ENCODE measurements around the gene NKAP. TPM values are rescaled to one million over a fixed set of nuclear protein-coding genes. Genes with fewer than 3 reads are reported as not detected.
A peak's percentile ranks its signal among the peaks of the same experiment; 100 is the strongest.
"Not testable (repeated sequence)": the region's sequence is repeated elsewhere in the genome, so short reads cannot be mapped to it uniquely, and the experiment has no call there.

Gene NKAP
- 10 to 100 TPM; 12.3 to 18.2 (median 15.9) TPM for polyA plus RNA-seq (ENCODE audit: insufficient read length in 4 of 4)

- peak; percentile 70 to 86 (median 72) for DNase-seq (ENCODE audit: low read depth in 4 of 4, low spot score in 2 of 4)
These were observed at the start of gene NKAP for GRCh38 chrX:119943185-119943988. Gene NKAP (minus strand): TSS chrX:119943751. CDS start chrX:119943605, 146 bp downstream.

- no peak for DNase-seq (ENCODE audit: low read depth in 4 of 4, low spot score in 2 of 4)
These were observed 47.6 kb upstream of the NKAP start for GRCh38 chrX:119991005-119991787.

GRCh38 chrX:119990556-119991004 is 47.0 kb upstream of the NKAP start:
- DNase-seq (ENCODE audit: low read depth in 4 of 4, low spot score in 2 of 4), result no peak

GRCh38 chrX:119989905-119990555 is 46.5 kb upstream of the NKAP start:
- DNase-seq (ENCODE audit: low read depth in 4 of 4, low spot score in 2 of 4), result no peak

GRCh38 chrX:119986203-119986602 is 42.7 kb upstream of the NKAP start:
- no peak for DNase-seq (ENCODE audit: low read depth in 4 of 4, low spot score in 2 of 4)

- no peak for DNase-seq (ENCODE audit: low read depth in 4 of 4, low spot score in 2 of 4)
These were observed 41.1 kb upstream of the NKAP start for GRCh38 chrX:119984652-119985051.

- DNase-seq (ENCODE audit: low read depth in 4 of 4, low spot score in 2 of 4), result no peak
These were observed 39.9 kb upstream of the NKAP start for GRCh38 chrX:119983494-119983893.

GRCh38 chrX:119982145-119982544 is 38.6 kb upstream of the NKAP start:
- no peak for DNase-seq (ENCODE audit: low read depth in 4 of 4, low spot score in 2 of 4)

- no peak for DNase-seq (ENCODE audit: low read depth in 4 of 4, low spot score in 2 of 4)
These were observed 37.9 kb upstream of the NKAP start for GRCh38 chrX:119981286-119982070.

- DNase-seq (ENCODE audit: low read depth in 4 of 4, low spot score in 2 of 4), result not testable (repeated sequence)
These were observed 33.6 kb upstream of the NKAP start for GRCh38 chrX:119977172-119977571.

- DNase-seq (ENCODE audit: low read depth in 4 of 4, low spot score in 2 of 4), result no peak
These were observed 27.6 kb upstream of the NKAP start for GRCh38 chrX:119971184-119971583.

GRCh38 chrX:119970574-119970973 is 27.0 kb upstream of the NKAP start:
- no peak for DNase-seq (ENCODE audit: low read depth in 4 of 4, low spot score in 2 of 4)

GRCh38 chrX:119966837-119967236 is 23.3 kb upstream of the NKAP start:
- DNase-seq (ENCODE audit: low read depth in 4 of 4, low spot score in 2 of 4), result not testable (repeated sequence)

- DNase-seq (ENCODE audit: low read depth in 4 of 4, low spot score in 2 of 4), result no peak
These were observed 17.1 kb upstream of the NKAP start for GRCh38 chrX:119960625-119961024.

- not testable (repeated sequence) for DNase-seq (ENCODE audit: low read depth in 4 of 4, low spot score in 2 of 4)
These were observed 12.4 kb upstream of the NKAP start for GRCh38 chrX:119955807-119956570.

GRCh38 chrX:119954374-119954773 is 10.8 kb upstream of the NKAP start:
- no peak for DNase-seq (ENCODE audit: low read depth in 4 of 4, low spot score in 2 of 4)

GRCh38 chrX:119948381-119948780 is 4.8 kb upstream of the NKAP start:
- no peak for DNase-seq (ENCODE audit: low read depth in 4 of 4, low spot score in 2 of 4)

GRCh38 chrX:119945481-119945880 is 1.9 kb upstream of the NKAP start:
- no peak for DNase-seq (ENCODE audit: low read depth in 4 of 4, low spot score in 2 of 4)

- DNase-seq (ENCODE audit: low read depth in 4 of 4, low spot score in 2 of 4), result peak in 2 of 4 donors; percentile 1 to 10
These were observed 743 bp downstream of the NKAP start for GRCh38 chrX:119942831-119943184.
